ENCODE measurements around the gene HSF4.

DNA sequence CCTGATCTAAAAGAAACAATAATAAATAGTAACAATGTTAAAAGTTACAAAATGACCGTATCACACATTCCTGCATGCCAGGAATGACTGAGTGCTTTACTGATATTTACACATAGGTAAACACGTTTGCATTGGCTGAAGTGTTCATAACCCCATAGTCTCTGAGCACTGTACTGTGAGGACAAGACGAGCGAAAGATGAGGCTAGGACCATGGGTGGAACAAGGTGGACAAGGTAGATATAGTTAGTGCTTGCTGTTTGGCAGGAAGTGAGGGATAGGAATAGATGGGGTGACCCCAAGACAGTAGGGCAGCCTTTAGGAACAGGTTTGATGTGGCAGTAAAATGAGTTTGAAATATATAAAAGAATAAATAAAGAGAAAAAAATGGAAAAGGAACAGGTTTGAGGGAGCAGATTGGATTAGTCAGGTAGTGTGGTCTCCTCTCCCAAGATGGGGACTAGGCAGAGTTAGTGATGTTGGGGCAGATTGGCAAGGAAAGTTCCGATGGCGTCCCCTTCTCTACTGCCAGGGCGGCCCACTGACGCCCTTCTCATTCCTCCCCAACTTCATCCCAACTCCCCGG is 27.0 kb downstream of the HSF4 start:
- TF ChIP-seq FOS (IDR thresholded peaks at IDR 0.05; ENCODE audit: low read depth, low read length) (no peak), RFX5 (IDR thresholded peaks at IDR 0.05; ENCODE audit: low read depth, low read length) (no peak), MXI1 (IDR thresholded peaks at IDR 0.05; ENCODE audit: borderline replicate concordance, low read depth, low read length) (no peak), POLR2A (IDR thresholded peaks at IDR 0.05; ENCODE audit: low read depth, low read length) (no peak), SMC3 (IDR thresholded peaks at IDR 0.05; ENCODE audit: low read depth, low read length) (no peak)
- TF ChIP-seq, protein P1, sequence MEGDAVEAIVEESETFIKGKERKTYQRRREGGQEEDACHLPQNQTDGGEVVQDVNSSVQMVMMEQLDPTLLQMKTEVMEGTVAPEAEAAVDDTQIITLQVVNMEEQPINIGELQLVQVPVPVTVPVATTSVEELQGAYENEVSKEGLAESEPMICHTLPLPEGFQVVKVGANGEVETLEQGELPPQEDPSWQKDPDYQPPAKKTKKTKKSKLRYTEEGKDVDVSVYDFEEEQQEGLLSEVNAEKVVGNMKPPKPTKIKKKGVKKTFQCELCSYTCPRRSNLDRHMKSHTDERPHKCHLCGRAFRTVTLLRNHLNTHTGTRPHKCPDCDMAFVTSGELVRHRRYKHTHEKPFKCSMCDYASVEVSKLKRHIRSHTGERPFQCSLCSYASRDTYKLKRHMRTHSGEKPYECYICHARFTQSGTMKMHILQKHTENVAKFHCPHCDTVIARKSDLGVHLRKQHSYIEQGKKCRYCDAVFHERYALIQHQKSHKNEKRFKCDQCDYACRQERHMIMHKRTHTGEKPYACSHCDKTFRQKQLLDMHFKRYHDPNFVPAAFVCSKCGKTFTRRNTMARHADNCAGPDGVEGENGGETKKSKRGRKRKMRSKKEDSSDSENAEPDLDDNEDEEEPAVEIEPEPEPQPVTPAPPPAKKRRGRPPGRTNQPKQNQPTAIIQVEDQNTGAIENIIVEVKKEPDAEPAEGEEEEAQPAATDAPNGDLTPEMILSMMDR (conservative IDR thresholded peaks at IDR 0.05; ENCODE audit: low read depth, low read length) = no peak
